GM18526 (cell line): ENCODE data around the gene DAAM1.

Experiments
- POLR2A ChIP-seq: IDR thresholded peaks from 3 replicates; pipeline ENCODE4 v1.6.1; 2011; ENCODE audit not compliant: insufficient read length; ENCODE audit errors: extremely low read depth

Gene DAAM1

GRCh38 chr14:59202031-59202430 is 13.6 kb downstream of the DAAM1 start:
- TF ChIP-seq POLR2A, result no peak

GRCh38 chr14:59204305-59204704 is 15.8 kb downstream of the DAAM1 start:
- TF ChIP-seq POLR2A, result no peak

GRCh38 chr14:59206892-59207291 is 18.4 kb downstream of the DAAM1 start:
- TF ChIP-seq POLR2A, result no peak

- no peak for TF ChIP-seq POLR2A
Measured at GRCh38 chr14:59207506-59207933, 19.1 kb downstream of the DAAM1 start.

- TF ChIP-seq POLR2A, result no peak
Measured at GRCh38 chr14:59208224-59208814, 19.9 kb downstream of the DAAM1 start.

- TF ChIP-seq POLR2A, result no peak
Measured at GRCh38 chr14:59208954-59209353, 20.5 kb downstream of the DAAM1 start.

- no peak for TF ChIP-seq POLR2A
Measured at GRCh38 chr14:59210621-59211020, 22.2 kb downstream of the DAAM1 start.

- TF ChIP-seq POLR2A, result no peak
Measured at GRCh38 chr14:59213368-59214315, 25.2 kb downstream of the DAAM1 start.

- no peak for TF ChIP-seq POLR2A
Measured at GRCh38 chr14:59214702-59215302, 26.3 kb downstream of the DAAM1 start.

GRCh38 chr14:59215322-59215721 is 26.9 kb downstream of the DAAM1 start:
- TF ChIP-seq POLR2A, result no peak

- no peak for TF ChIP-seq POLR2A
Measured at GRCh38 chr14:59215757-59216156, 27.3 kb downstream of the DAAM1 start.

- no peak for TF ChIP-seq POLR2A
Measured at GRCh38 chr14:59217011-59217410, 28.5 kb downstream of the DAAM1 start.

GRCh38 chr14:59221568-59221967 is 33.1 kb downstream of the DAAM1 start:
- no peak for TF ChIP-seq POLR2A

GRCh38 chr14:59224341-59224740 is 35.9 kb downstream of the DAAM1 start:
- TF ChIP-seq POLR2A, result no peak

GRCh38 chr14:59225281-59225680 is 36.8 kb downstream of the DAAM1 start:
- no peak for TF ChIP-seq POLR2A

GRCh38 chr14:59228421-59228820 is 40.0 kb downstream of the DAAM1 start:
- no peak for TF ChIP-seq POLR2A
